ENCODE measurements around the gene BSCL2.
"Not testable (repeated sequence)": the region's sequence is repeated elsewhere in the genome, so short reads cannot be mapped to it uniquely, and the experiment has no call there.

BSCL2 gene

DNA sequence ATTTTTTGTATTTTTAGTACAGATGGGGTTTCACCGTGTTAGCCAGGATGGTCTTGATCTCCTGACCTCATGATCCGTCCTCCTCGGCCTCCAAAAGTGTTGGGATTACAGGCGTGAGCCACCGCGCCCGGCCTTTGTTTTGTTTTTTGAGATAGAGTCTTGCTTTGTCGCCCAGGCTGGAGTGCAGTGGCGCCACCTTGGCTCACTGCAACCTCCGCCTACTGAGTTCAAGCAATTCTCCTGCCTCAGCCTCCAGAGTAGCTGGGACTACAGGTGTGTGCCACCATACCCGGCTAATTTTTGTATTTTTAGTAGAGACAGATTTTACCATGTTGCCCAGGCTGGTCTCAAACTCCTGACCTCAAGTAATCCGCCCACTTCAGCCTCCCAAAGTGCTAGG, 56.9 kb downstream of the BSCL2 start:
- H3K9ac ChIP-seq (ENCODE audit: low read depth, low read length); H3K4me3 ChIP-seq (ENCODE audit: low read depth, low read length); H3K4me1 ChIP-seq (ENCODE audit: control insufficient read depth, insufficient read depth, low read length); H3K27ac ChIP-seq (ENCODE audit: low read depth, low read length); H3K27me3 ChIP-seq (ENCODE audit: control insufficient read depth, insufficient read depth, low read length); H3K9me3 ChIP-seq (ENCODE audit: control insufficient read depth, insufficient read depth, low read length): not testable (repeated sequence)
- H3K36me3 ChIP-seq (ENCODE audit: control insufficient read depth, insufficient read depth, low read length) = peaks cover 23% of the 10 kb centered on the region

DNA sequence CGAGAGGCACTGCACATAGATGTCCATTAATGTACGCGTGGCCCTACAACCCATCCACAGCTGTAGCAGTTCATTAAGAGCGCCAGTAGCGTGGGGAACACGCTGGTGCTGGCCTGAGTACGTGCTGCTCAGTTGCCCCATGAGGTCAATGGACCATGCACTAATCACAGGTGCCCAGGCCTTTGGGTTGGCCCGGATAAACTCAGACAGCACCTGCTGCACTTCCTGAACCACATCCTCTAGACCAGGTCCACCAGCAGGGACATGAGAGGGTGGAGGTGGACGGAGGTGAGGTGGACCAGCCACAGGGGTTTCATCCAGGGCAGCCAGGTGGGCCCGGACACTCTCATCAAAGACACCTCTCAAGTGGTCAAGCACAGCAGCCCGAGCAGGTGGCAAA, 57.7 kb downstream of the BSCL2 start:
- peaks cover 28% of the 10 kb centered on the region for H3K36me3 ChIP-seq (ENCODE audit: control insufficient read depth, insufficient read depth, low read length)
- no peaks in the 10 kb centered on the region for H3K9me3 ChIP-seq (ENCODE audit: control insufficient read depth, insufficient read depth, low read length)
- H3K4me1 ChIP-seq (ENCODE audit: control insufficient read depth, insufficient read depth, low read length) = 0 out of 2 replicates have a peak, but pooled peaks cover 4% of the 10 kb centered on the region
- H3K9ac ChIP-seq (ENCODE audit: low read depth, low read length) = no peak overlapping the region
- H3K27ac ChIP-seq (ENCODE audit: low read depth, low read length) = no peak overlapping the region
- H3K27me3 ChIP-seq (ENCODE audit: control insufficient read depth, insufficient read depth, low read length) = no peaks in the 10 kb centered on the region
- H3K4me3 ChIP-seq (ENCODE audit: low read depth, low read length) = no peak overlapping the region

DNA sequence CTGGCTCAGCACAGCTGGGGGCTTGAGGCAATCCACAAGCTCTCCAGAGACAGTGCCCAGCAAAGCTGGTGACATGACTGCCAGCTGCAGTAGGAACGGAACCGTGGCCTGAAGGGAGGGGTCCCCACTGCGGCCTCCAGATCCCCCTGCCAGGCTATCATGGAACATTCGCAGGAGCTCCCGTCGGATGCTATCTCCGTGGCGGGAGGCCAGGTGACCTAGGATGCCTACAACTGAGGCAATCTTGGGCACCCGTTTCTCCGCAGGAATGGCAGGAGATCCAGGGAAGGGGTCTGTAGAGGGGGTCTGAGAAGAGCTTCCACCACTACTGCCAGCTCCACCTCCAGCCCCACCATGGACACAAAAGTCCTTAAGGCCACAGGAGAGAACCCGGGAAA, 58.3 kb downstream of the BSCL2 start:
- H3K36me3 ChIP-seq (ENCODE audit: control insufficient read depth, insufficient read depth, low read length) = peaks cover 33% of the 10 kb centered on the region
- H3K27me3 ChIP-seq (ENCODE audit: control insufficient read depth, insufficient read depth, low read length) = no peaks in the 10 kb centered on the region
- no peak overlapping the region for H3K9ac ChIP-seq (ENCODE audit: low read depth, low read length)
- H3K4me3 ChIP-seq (ENCODE audit: low read depth, low read length) = no peak overlapping the region
- 0 out of 2 replicates have a peak, but pooled peaks cover 4% of the 10 kb centered on the region for H3K4me1 ChIP-seq (ENCODE audit: control insufficient read depth, insufficient read depth, low read length)
- no peaks in the 10 kb centered on the region for H3K9me3 ChIP-seq (ENCODE audit: control insufficient read depth, insufficient read depth, low read length)
- H3K27ac ChIP-seq (ENCODE audit: low read depth, low read length) = no peak overlapping the region

DNA sequence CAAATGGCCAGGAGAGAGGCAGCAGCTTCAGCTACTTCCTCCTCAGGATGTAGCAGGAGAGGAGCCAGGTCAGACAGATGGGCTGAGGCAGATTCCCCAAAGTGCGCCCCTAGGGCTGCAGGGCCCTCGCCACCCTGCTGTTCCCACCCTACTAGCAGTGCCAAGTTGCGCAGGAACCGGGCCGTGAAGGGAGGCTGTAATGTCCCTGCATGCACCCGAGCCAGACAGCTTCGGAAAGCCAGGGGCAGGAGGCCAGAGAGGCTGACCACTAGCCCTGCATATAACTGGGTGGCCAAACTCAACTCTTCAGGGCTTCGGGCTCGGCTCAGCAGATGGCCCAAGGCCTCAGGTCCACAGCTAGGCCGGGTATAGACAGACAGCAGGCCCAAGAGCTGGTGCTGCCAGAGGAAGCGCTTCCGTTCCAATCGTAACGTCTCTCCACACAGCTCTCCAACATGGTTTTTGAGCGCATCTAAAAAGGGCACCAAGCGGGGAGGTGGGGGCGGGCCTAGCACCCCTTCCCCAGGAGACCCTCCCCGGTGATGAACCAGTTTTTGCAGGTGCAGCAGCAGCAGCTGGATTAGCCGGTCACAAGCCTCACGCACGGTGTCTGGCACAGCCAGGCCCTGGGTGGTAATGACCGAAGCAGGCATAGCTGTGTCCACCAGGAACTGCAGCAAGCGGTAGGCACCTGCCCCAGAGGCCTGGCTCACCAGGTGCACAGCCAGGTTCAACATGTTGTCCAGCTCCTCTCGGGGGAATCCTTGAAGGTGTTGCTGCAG, 58.8 kb downstream of the BSCL2 start:
- no peak overlapping the region for H3K9ac ChIP-seq (ENCODE audit: low read depth, low read length)
- peaks cover 37% of the 10 kb centered on the region for H3K36me3 ChIP-seq (ENCODE audit: control insufficient read depth, insufficient read depth, low read length)
- no peak overlapping the region for H3K4me3 ChIP-seq (ENCODE audit: low read depth, low read length)
- H3K27ac ChIP-seq (ENCODE audit: low read depth, low read length) = no peak overlapping the region
- H3K9me3 ChIP-seq (ENCODE audit: control insufficient read depth, insufficient read depth, low read length) = no peaks in the 10 kb centered on the region
- 0 out of 2 replicates have a peak, but pooled peaks cover 4% of the 10 kb centered on the region for H3K4me1 ChIP-seq (ENCODE audit: control insufficient read depth, insufficient read depth, low read length)
- H3K27me3 ChIP-seq (ENCODE audit: control insufficient read depth, insufficient read depth, low read length) = no peaks in the 10 kb centered on the region

DNA sequence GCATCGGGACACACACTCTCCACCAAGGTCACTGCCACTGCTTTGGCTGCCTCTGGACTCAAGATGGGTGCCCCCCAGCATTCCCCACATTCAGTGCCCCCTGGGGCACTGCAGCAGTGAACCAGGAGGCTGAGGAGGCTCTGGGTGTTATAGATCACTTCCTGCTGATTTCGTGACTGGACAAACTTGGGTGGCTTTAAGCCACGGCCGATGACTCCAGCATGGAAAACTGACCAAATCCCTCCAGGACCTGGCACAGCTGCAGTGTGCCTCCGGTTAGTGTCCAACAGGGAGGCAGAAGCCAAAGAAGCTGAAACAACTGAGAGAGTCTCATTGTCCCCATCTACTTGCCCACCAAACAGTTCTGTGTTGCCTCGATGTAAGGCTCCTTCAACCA, 59.6 kb downstream of the BSCL2 start:
- H3K4me3 ChIP-seq (ENCODE audit: low read depth, low read length) = no peak overlapping the region
- H3K4me1 ChIP-seq (ENCODE audit: control insufficient read depth, insufficient read depth, low read length) = 0 out of 2 replicates have a peak, but pooled peaks cover 4% of the 10 kb centered on the region
- peaks cover 42% of the 10 kb centered on the region for H3K36me3 ChIP-seq (ENCODE audit: control insufficient read depth, insufficient read depth, low read length)
- H3K9ac ChIP-seq (ENCODE audit: low read depth, low read length) = no peak overlapping the region
- H3K9me3 ChIP-seq (ENCODE audit: control insufficient read depth, insufficient read depth, low read length) = no peaks in the 10 kb centered on the region
- no peaks in the 10 kb centered on the region for H3K27me3 ChIP-seq (ENCODE audit: control insufficient read depth, insufficient read depth, low read length)
- H3K27ac ChIP-seq (ENCODE audit: low read depth, low read length) = no peak overlapping the region

DNA sequence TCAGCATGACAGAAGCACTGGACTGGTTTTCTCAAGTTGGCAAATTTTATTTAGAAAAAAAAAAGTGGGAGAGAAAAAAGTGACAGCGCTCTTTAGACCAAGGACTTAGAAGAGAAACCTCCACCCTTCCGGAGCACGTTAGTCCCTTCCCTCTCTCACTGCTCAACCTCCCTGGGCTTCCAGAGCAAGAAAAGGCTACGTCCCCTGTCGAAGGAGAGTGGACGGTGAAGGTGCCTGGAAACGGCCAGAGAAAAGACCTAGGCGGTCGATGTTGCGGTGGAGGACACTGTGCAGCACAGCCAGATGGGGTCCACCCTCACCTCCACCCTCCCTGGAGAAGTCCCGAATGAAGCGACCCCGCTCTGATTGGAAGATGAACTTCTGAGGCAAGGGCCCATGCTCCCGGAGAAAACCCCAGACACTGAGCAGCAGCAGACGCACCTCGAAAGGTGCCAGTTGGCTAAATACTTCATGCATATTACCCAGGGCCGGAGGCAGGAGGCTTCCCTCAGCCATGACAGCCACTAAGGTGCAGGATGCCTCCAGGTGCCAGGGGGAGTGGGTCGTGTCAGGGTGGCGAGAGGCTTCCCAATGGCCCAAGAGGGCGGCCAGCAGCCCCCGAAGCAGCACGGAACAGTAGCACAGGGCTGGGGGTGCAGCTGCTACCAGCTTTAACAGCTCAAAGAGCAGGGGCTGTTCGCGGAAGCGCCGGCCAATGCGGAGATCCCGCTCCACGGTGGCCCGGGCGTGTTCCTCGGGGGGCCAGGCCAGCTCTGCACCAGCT, 60.2 kb downstream of the BSCL2 start:
- Histone ChIP-seq H3K9ac (ENCODE audit: low read depth, low read length) (no peak overlapping the region), H3K4me3 (ENCODE audit: low read depth, low read length) (peak overlapping the region; percentile 1; the same call in 1 of the 2 replicates), H3K27me3 (ENCODE audit: control insufficient read depth, insufficient read depth, low read length) (no peaks in the 10 kb centered on the region), H3K36me3 (ENCODE audit: control insufficient read depth, insufficient read depth, low read length) (peaks cover 44% of the 10 kb centered on the region), H3K9me3 (ENCODE audit: control insufficient read depth, insufficient read depth, low read length) (no peaks in the 10 kb centered on the region), H3K27ac (ENCODE audit: low read depth, low read length) (peak overlapping the region; percentile 52), H3K4me1 (ENCODE audit: control insufficient read depth, insufficient read depth, low read length) (no peaks in the 10 kb centered on the region)

DNA sequence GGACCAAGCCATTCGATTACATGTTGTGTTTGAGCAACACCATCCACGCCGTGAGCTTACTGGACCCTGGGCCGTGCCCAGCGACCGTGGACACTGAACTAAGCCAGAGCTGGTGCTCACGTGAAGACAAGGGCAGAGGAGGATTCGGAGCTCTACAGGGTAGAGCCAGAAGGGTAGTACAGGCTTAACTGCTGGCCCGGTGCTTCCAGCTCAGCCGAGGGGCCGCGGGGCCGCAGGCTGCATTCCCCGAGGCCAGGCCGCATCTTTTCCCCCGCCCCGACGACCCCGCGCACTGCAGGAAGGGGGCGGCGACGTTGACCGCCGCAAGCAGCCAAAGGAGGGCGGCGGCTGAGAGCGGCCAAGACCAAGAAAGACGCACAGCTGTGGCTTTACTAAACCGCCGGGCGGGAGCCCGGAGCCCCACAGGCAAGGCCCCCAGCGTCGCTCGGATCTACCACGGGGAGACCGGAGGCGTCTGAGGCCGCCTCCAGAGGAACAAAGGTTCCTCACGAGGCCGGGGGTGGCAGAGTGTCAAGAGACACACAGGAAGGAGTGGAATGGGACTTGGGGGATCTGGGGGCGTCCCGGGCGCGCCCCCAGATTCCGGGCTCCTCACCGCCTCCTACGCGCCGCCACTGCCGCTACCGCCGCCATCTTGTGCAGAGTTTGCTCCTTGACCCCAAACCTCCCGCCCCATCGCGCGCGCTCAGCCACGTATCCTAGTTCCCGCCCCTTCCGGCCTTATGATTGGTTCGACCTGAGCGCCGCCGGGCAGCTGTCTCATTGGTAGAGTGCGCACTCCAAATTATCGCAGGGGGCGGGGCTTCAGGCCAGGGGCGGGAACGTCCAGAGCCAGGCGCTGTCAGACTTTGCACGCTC, 61.0 kb downstream of the BSCL2 start, which contains the start of gene GANAB:
GANAB (minus strand) TSS at position 668 of the 879 bp plus-strand sequence; CDS start at position 654, 14 bp downstream.
- Histone ChIP-seq H3K36me3 (ENCODE audit: control insufficient read depth, insufficient read depth, low read length) (peaks cover 44% of the 10 kb centered on the region), H3K9ac (ENCODE audit: low read depth, low read length) (peak within 1 kb of the TSS; percentile 97), H3K4me3 (ENCODE audit: low read depth, low read length) (peak within 1 kb of the TSS; percentile 95), H3K4me1 (ENCODE audit: control insufficient read depth, insufficient read depth, low read length) (no peaks in the 10 kb centered on the region), H3K27ac (ENCODE audit: low read depth, low read length) (peak within 1 kb of the TSS; percentile 98), H3K9me3 (ENCODE audit: control insufficient read depth, insufficient read depth, low read length) (no peaks in the 10 kb centered on the region), H3K27me3 (ENCODE audit: control insufficient read depth, insufficient read depth, low read length) (no peaks in the 10 kb centered on the region)

DNA sequence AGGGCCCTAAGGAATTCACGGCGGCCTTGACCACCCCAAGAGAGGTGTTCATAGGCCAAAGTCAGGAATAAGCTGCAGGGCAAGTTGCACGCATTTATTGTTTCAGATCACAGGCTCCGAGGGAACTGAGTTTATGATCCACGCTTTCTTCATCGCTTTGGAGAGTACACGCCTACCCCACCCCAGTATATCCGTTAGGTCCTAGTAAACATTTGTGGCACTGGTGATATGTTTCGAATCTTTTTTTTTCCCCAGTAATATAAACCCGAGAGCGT, 61.6 kb downstream of the BSCL2 start:
- H3K9me3 ChIP-seq (ENCODE audit: control insufficient read depth, insufficient read depth, low read length) = no peaks in the 10 kb centered on the region
- no peaks in the 10 kb centered on the region for H3K27me3 ChIP-seq (ENCODE audit: control insufficient read depth, insufficient read depth, low read length)
- no peaks in the 10 kb centered on the region for H3K4me1 ChIP-seq (ENCODE audit: control insufficient read depth, insufficient read depth, low read length)
- H3K4me3 ChIP-seq (ENCODE audit: low read depth, low read length) = peak overlapping the region; percentile 95
- peaks cover 44% of the 10 kb centered on the region for H3K36me3 ChIP-seq (ENCODE audit: control insufficient read depth, insufficient read depth, low read length)
- peak overlapping the region; percentile 98 for H3K27ac ChIP-seq (ENCODE audit: low read depth, low read length)
- H3K9ac ChIP-seq (ENCODE audit: low read depth, low read length) = peak overlapping the region; percentile 97

DNA sequence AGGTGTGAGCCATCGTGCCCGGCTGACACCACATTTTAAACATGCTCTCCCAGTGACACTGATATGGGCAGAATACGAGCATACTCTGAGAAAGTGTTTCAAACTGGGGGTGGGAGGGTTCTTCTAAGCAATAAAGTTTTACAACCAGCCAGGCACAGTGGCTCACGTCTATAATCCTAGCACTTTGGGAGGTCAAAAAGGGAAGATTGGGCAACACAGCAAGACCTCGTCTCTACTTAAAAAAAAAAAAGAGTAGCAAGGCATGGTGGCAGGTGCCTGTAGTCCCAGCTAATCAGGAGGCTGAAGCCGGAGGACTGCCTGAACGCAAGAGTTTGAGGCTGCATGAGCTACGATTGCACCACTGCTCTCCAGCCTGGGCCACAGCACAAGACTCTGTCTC, 63.0 kb downstream of the BSCL2 start:
- no peak overlapping the region for H3K4me3 ChIP-seq (ENCODE audit: low read depth, low read length)
- H3K9me3 ChIP-seq (ENCODE audit: control insufficient read depth, insufficient read depth, low read length) = no peaks in the 10 kb centered on the region
- peaks cover 42% of the 10 kb centered on the region for H3K36me3 ChIP-seq (ENCODE audit: control insufficient read depth, insufficient read depth, low read length)
- H3K27ac ChIP-seq (ENCODE audit: low read depth, low read length) = no peak overlapping the region
- no peak overlapping the region for H3K9ac ChIP-seq (ENCODE audit: low read depth, low read length)
- H3K4me1 ChIP-seq (ENCODE audit: control insufficient read depth, insufficient read depth, low read length) = no peaks in the 10 kb centered on the region
- no peaks in the 10 kb centered on the region for H3K27me3 ChIP-seq (ENCODE audit: control insufficient read depth, insufficient read depth, low read length)
